Omental fat pad (tissue), 4 donors: ENCODE data around the gene MRPS23. TPM values are rescaled to one million over a fixed set of nuclear protein-coding genes. Genes with fewer than 3 reads are reported as not detected.

Experiments used
- ATAC-seq: fragments of 150-250 bp; one replicate; pipeline ENCODE4 v1.9.1; 2016; ENCODE audit warnings: mild to moderate bottlenecking, moderate library complexity; ENCODE audit not compliant: low FRiP score
- DNase-seq: peaks from one replicate; pipeline ENCODE4 v3.0.0-alpha.2; 2019; ENCODE audit warnings: low spot score
- total RNA-seq, 4 donors: library from RNA; depleted of rRNA; stranded (reverse); fragments of >200 nt; gene quantifications; one replicate each; pipeline ENCODE4 v1.1.0, GENCODE V29; 2016
- TF ChIP-seq, protein P1 (sequence below), 3 donors: fragments of 450-650 bp; IDR thresholded peaks; one replicate each; pipeline ENCODE4 v1.5.1; 2016 to 2017; ENCODE audit warnings: antibody characterized with exemption in 3 of 3, mild to moderate bottlenecking in 3 of 3, moderate library complexity in 2 of 3

The MRPS23 gene
- total RNA-seq, 4 donors from 2014 or later: 7.9 to 17.1 (median 15.2) TPM

- TF ChIP-seq, protein P1, sequence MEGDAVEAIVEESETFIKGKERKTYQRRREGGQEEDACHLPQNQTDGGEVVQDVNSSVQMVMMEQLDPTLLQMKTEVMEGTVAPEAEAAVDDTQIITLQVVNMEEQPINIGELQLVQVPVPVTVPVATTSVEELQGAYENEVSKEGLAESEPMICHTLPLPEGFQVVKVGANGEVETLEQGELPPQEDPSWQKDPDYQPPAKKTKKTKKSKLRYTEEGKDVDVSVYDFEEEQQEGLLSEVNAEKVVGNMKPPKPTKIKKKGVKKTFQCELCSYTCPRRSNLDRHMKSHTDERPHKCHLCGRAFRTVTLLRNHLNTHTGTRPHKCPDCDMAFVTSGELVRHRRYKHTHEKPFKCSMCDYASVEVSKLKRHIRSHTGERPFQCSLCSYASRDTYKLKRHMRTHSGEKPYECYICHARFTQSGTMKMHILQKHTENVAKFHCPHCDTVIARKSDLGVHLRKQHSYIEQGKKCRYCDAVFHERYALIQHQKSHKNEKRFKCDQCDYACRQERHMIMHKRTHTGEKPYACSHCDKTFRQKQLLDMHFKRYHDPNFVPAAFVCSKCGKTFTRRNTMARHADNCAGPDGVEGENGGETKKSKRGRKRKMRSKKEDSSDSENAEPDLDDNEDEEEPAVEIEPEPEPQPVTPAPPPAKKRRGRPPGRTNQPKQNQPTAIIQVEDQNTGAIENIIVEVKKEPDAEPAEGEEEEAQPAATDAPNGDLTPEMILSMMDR (IDR thresholded peaks at IDR 0.05): no peak
- ATAC-seq (no peak), DNase-seq (no peak)
These were observed 9.0 kb upstream of the MRPS23 start for GRCh38 chr17:57858838-57859237.

- TF ChIP-seq, protein P1 (IDR thresholded peaks at IDR 0.05): no peak
- no peak for ATAC-seq
- DNase-seq: no peak
These were observed 7.2 kb upstream of the MRPS23 start for GRCh38 chr17:57856792-57857620.

DNA sequence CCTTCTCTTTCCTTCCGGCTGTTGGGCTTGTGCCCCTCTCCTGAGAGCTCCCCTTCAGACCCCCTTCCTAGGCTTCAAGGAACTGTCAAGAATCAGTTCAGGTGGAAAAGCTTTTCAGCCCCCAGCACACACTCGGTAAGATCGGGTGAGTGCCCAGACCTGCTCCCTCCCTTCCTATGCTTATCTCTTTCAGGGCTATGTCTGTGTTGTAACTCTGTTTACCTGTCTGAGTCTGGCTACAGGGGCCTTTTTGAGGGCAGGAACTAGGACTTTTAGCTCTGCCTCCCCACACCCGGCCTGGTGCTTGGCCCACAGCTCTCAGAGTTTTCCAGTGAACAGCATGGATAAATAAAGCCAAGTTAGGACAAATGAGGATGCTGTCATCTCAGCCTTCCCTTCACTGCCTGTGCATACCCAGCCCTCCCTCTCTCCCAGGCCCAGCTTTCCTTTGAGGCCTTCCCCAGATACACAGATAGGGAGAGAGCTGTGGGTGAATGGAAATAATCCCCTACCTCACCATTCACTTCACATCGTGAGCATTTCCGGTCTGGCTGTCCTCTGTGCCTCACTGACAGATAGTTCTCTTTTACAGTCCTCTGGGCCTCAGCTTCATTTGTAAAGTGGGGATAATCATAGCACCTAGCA lies 5.7 kb upstream of the MRPS23 start:
- ATAC-seq (no peak), DNase-seq (no peak)
- TF ChIP-seq, protein P1 (IDR thresholded peaks at IDR 0.05): no peak

GRCh38 chr17:57853695-57854094 lies 3.9 kb upstream of the MRPS23 start:
- TF ChIP-seq, protein P1 (IDR thresholded peaks at IDR 0.05): no peak
- no peak for DNase-seq
- ATAC-seq: no peak

- ATAC-seq (no peak), DNase-seq (no peak)
- TF ChIP-seq, protein P1 (IDR thresholded peaks at IDR 0.05): no peak
These were observed 3.1 kb upstream of the MRPS23 start for GRCh38 chr17:57852955-57853328.

GRCh38 chr17:57852092-57852954 lies 2.5 kb upstream of the MRPS23 start:
- no peak for ATAC-seq
- DNase-seq: no peak
- TF ChIP-seq, protein P1 (IDR thresholded peaks at IDR 0.05): no peak
